ENCODE data around the gene TMEM72.

The TMEM72 gene

GRCh38 chr10:44980309-44981171, 69.4 kb downstream of the TMEM72 start:
- Histone ChIP-seq H2AK5ac (ENCODE audit: low read length) (peak overlapping the region; percentile 84), H2BK120ac (ENCODE audit: insufficient read depth, low read length, poor library complexity) (peak overlapping the region; percentile 37), H2AFZ (ENCODE audit: insufficient read depth, low read length, poor library complexity) (peak overlapping the region; percentile 55), H3K79me1 (ENCODE audit: low read length) (peaks cover 47% of the 10 kb centered on the region), H3K14ac (ENCODE audit: low read length) (peak overlapping the region; percentile 41), H2BK5ac (ENCODE audit: low read depth, low read length, poor library complexity) (no peak overlapping the region), H3K36me3 (ENCODE audit: control insufficient read depth in 1 of 2, insufficient read depth in 2 of 2, low read length in 2 of 2) (peaks cover 9 to 13% of the 10 kb centered on the region in 2 experiments), H3K18ac (ENCODE audit: low read length) (peak overlapping the region; percentile 44), H4K12ac (ENCODE audit: low read depth, low read length) (no peak overlapping the region), H3K4me2 (ENCODE audit: low read length) (no peak overlapping the region), H4K8ac (ENCODE audit: low read depth, low read length) (peak overlapping the region; percentile 18), H3K9ac (ENCODE audit: low read length) (no peak overlapping the region), H3K79me2 (ENCODE audit: control insufficient read depth, insufficient read depth, low read length, poor library complexity) (peaks cover 6% of the 10 kb centered on the region), H3K27me3 (ENCODE audit: insufficient read depth, low read length) (no peaks in the 10 kb centered on the region), H3K9me3 (ENCODE audit: insufficient read depth, low read depth, low read length) (no peaks in the 10 kb centered on the region), H3K4ac (ENCODE audit: low read depth, low read length) (peak overlapping the region; percentile 7), H4K91ac (ENCODE audit: low read depth, low read length) (peak overlapping the region; percentile 95), H2BK12ac (ENCODE audit: low read length) (peak overlapping the region; percentile 89), H3K23ac (ENCODE audit: low read length) (no peak overlapping the region), H3K4me1 (ENCODE audit: control insufficient read depth in 1 of 2, insufficient read depth in 2 of 2, low read length in 2 of 2) (peaks cover 50 to 61% of the 10 kb centered on the region in 2 experiments), H3K4me3 (ENCODE audit: low read depth, low read length) (no peak overlapping the region), H3K27ac (ENCODE audit: low read depth, low read length) (peak overlapping the region; percentile 45)
- WGBS (ENCODE audit: extremely low coverage, insufficient coverage, insufficient read length) = no CpG with 5 or more reads among the region's 14 CpGs
- DNase-seq = no peak

DNA sequence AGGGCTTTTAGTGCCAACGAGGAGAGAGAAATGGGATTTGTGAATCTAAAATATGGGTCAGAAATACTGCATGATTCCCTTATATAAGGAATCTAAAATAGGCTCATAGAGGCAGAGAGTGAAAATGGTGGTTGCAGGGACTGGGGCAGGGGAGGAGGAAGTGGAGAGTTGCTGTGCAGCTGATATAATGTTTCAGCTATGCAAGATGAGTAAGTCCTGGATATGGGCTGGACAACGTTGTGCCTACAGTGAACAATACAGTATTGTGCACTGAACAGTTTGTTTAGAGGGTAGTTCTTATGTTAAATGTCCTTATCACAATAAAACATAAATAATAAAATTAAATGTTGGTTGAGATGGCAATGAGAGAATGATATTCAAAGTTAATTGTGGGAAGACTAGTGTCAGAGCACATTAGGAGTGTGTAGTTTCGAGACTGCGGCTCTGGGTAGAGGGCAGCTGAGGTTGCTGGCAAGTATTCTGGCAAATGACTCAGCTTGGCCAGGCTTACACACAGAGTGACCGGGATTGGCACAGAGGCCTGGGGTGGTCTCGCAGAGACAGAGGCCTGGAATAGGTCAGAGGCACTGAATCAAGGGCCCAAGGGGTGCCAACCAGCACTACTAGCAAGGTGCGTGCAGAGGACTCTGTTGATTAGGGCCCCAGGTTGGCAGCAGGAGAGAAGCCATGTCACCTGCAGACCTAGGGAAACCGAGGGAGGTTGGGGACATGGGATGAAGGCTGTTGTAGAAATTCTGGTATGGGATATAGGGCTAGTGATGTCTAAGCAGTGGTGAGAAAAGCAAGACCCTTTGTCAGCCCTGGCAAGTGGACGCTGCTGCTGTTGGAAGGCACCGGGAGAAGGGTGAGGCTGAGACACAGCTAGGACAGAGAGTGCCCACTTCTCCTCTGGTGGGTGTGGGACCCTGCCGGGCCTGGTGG, 70.3 kb downstream of the TMEM72 start:
- H4K91ac ChIP-seq (ENCODE audit: low read depth, low read length) = peak overlapping the region; percentile 95
- H3K4me2 ChIP-seq (ENCODE audit: low read length) = no peak overlapping the region
- H2BK12ac ChIP-seq (ENCODE audit: low read length) = peak overlapping the region; percentile 82
- WGBS (ENCODE audit: extremely low coverage, insufficient coverage, insufficient read length) = no CpG with 5 or more reads among the region's 11 CpGs
- peak overlapping the region; percentile 47 for H2BK5ac ChIP-seq (ENCODE audit: low read depth, low read length, poor library complexity)
- peaks cover 9 to 13% of the 10 kb centered on the region in 2 experiments for H3K36me3 ChIP-seq (ENCODE audit: control insufficient read depth in 1 of 2, insufficient read depth in 2 of 2, low read length in 2 of 2)
- DNase-seq = peak in 1 of 2 donors; percentile 72
- H2AFZ ChIP-seq (ENCODE audit: insufficient read depth, low read length, poor library complexity) = no peak overlapping the region
- H3K9me3 ChIP-seq (ENCODE audit: insufficient read depth, low read depth, low read length) = no peaks in the 10 kb centered on the region
- no peaks in the 10 kb centered on the region for H3K27me3 ChIP-seq (ENCODE audit: insufficient read depth, low read length)
- H4K12ac ChIP-seq (ENCODE audit: low read depth, low read length) = no peak overlapping the region
- H2BK120ac ChIP-seq (ENCODE audit: insufficient read depth, low read length, poor library complexity) = peak overlapping the region; percentile 80
- H3K4me3 ChIP-seq (ENCODE audit: low read depth, low read length) = no peak overlapping the region
- H3K79me1 ChIP-seq (ENCODE audit: low read length) = peaks cover 43% of the 10 kb centered on the region
- peak overlapping the region; percentile 38 for H3K4ac ChIP-seq (ENCODE audit: low read depth, low read length)
- H3K18ac ChIP-seq (ENCODE audit: low read length) = peak overlapping the region; percentile 69
- no peak overlapping the region for H3K9ac ChIP-seq (ENCODE audit: low read length)
- no peak overlapping the region for H3K23ac ChIP-seq (ENCODE audit: low read length)
- H3K27ac ChIP-seq (ENCODE audit: low read depth, low read length) = peak overlapping the region; percentile 45
- H4K8ac ChIP-seq (ENCODE audit: low read depth, low read length) = no peak overlapping the region
- H3K79me2 ChIP-seq (ENCODE audit: control insufficient read depth, insufficient read depth, low read length, poor library complexity) = peaks cover 6% of the 10 kb centered on the region
- peak overlapping the region; percentile 47 for H3K14ac ChIP-seq (ENCODE audit: low read length)
- peak overlapping the region; percentile 40 for H2AK5ac ChIP-seq (ENCODE audit: low read length)
- H3K4me1 ChIP-seq (ENCODE audit: control insufficient read depth in 1 of 2, insufficient read depth in 2 of 2, low read length in 2 of 2) = peaks cover 46 to 53% of the 10 kb centered on the region in 2 experiments

DNA sequence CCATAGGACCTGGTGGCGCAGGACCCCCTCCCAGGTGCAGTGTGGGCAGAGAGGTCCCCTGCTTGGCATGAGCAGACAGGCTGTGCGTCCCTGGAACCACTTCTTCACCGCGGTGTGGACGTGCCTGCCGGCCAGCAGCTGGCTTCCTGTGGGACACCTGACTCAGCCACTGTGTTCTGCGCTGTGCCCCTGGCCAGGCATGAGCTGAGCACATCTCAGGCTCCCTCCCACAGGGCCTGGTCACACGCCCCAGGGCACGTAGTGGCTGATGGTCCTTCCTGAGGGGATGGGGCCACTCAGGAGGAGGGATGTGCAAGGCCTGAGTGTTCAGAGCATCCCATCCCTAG, 71.0 kb downstream of the TMEM72 start:
- H2AK5ac ChIP-seq (ENCODE audit: low read length) = peak overlapping the region; percentile 40
- no peak overlapping the region for H2BK5ac ChIP-seq (ENCODE audit: low read depth, low read length, poor library complexity)
- H3K14ac ChIP-seq (ENCODE audit: low read length) = peak overlapping the region; percentile 4
- peak in 1 of 2 donors; percentile 21 for DNase-seq
- H4K91ac ChIP-seq (ENCODE audit: low read depth, low read length) = peak overlapping the region; percentile 40
- no peaks in the 10 kb centered on the region for H3K27me3 ChIP-seq (ENCODE audit: insufficient read depth, low read length)
- peaks cover 6 to 10% of the 10 kb centered on the region in 2 experiments for H3K36me3 ChIP-seq (ENCODE audit: control insufficient read depth in 1 of 2, insufficient read depth in 2 of 2, low read length in 2 of 2)
- H3K4me3 ChIP-seq (ENCODE audit: low read depth, low read length) = no peak overlapping the region
- no peak overlapping the region for H3K4ac ChIP-seq (ENCODE audit: low read depth, low read length)
- peak overlapping the region; percentile 80 for H2BK120ac ChIP-seq (ENCODE audit: insufficient read depth, low read length, poor library complexity)
- H3K23ac ChIP-seq (ENCODE audit: low read length) = no peak overlapping the region
- H3K18ac ChIP-seq (ENCODE audit: low read length) = peak overlapping the region; percentile 69
- no peak overlapping the region for H3K27ac ChIP-seq (ENCODE audit: low read depth, low read length)
- peaks cover 43% of the 10 kb centered on the region for H3K79me1 ChIP-seq (ENCODE audit: low read length)
- no peaks in the 10 kb centered on the region for H3K9me3 ChIP-seq (ENCODE audit: insufficient read depth, low read depth, low read length)
- no peak overlapping the region for H3K9ac ChIP-seq (ENCODE audit: low read length)
- H3K4me2 ChIP-seq (ENCODE audit: low read length) = no peak overlapping the region
- H2BK12ac ChIP-seq (ENCODE audit: low read length) = peak overlapping the region; percentile 82
- no peak overlapping the region for H4K12ac ChIP-seq (ENCODE audit: low read depth, low read length)
- peaks cover 41 to 47% of the 10 kb centered on the region in 2 experiments for H3K4me1 ChIP-seq (ENCODE audit: control insufficient read depth in 1 of 2, insufficient read depth in 2 of 2, low read length in 2 of 2)
- no CpG with 5 or more reads among the region's 9 CpGs for WGBS (ENCODE audit: extremely low coverage, insufficient coverage, insufficient read length)
- H2AFZ ChIP-seq (ENCODE audit: insufficient read depth, low read length, poor library complexity) = no peak overlapping the region
- no peak overlapping the region for H4K8ac ChIP-seq (ENCODE audit: low read depth, low read length)
- peaks cover 6% of the 10 kb centered on the region for H3K79me2 ChIP-seq (ENCODE audit: control insufficient read depth, insufficient read depth, low read length, poor library complexity)

GRCh38 chr10:44982496-44982895, 71.4 kb downstream of the TMEM72 start:
- H3K36me3 ChIP-seq (ENCODE audit: control insufficient read depth in 1 of 2, insufficient read depth in 2 of 2, low read length in 2 of 2) = peaks cover 6 to 10% of the 10 kb centered on the region in 2 experiments
- no peak overlapping the region for H2AK5ac ChIP-seq (ENCODE audit: low read length)
- peak overlapping the region; percentile 8 for H4K91ac ChIP-seq (ENCODE audit: low read depth, low read length)
- H2BK120ac ChIP-seq (ENCODE audit: insufficient read depth, low read length, poor library complexity) = no peak overlapping the region
- H3K27ac ChIP-seq (ENCODE audit: low read depth, low read length) = no peak overlapping the region
- DNase-seq = no peak
- no peaks in the 10 kb centered on the region for H3K27me3 ChIP-seq (ENCODE audit: insufficient read depth, low read length)
- H2BK12ac ChIP-seq (ENCODE audit: low read length) = peak overlapping the region; percentile 2
- H3K14ac ChIP-seq (ENCODE audit: low read length) = no peak overlapping the region
- H3K18ac ChIP-seq (ENCODE audit: low read length) = no peak overlapping the region
- peaks cover 40% of the 10 kb centered on the region for H3K79me1 ChIP-seq (ENCODE audit: low read length)
- peaks cover 36 to 43% of the 10 kb centered on the region in 2 experiments for H3K4me1 ChIP-seq (ENCODE audit: control insufficient read depth in 1 of 2, insufficient read depth in 2 of 2, low read length in 2 of 2)
- H3K9ac ChIP-seq (ENCODE audit: low read length) = no peak overlapping the region
- no CpG with 5 or more reads among the region's 9 CpGs for WGBS (ENCODE audit: extremely low coverage, insufficient coverage, insufficient read length)
- no peak overlapping the region for H3K4me3 ChIP-seq (ENCODE audit: low read depth, low read length)
- H3K23ac ChIP-seq (ENCODE audit: low read length) = no peak overlapping the region
- H3K4me2 ChIP-seq (ENCODE audit: low read length) = no peak overlapping the region
- no peak overlapping the region for H2BK5ac ChIP-seq (ENCODE audit: low read depth, low read length, poor library complexity)
- H4K8ac ChIP-seq (ENCODE audit: low read depth, low read length) = no peak overlapping the region
- no peaks in the 10 kb centered on the region for H3K9me3 ChIP-seq (ENCODE audit: insufficient read depth, low read depth, low read length)
- H3K79me2 ChIP-seq (ENCODE audit: control insufficient read depth, insufficient read depth, low read length, poor library complexity) = peaks cover 6% of the 10 kb centered on the region
- H4K12ac ChIP-seq (ENCODE audit: low read depth, low read length) = no peak overlapping the region
- H2AFZ ChIP-seq (ENCODE audit: insufficient read depth, low read length, poor library complexity) = no peak overlapping the region
- H3K4ac ChIP-seq (ENCODE audit: low read depth, low read length) = no peak overlapping the region

All from trophoblast cell (in vitro differentiated cells and primary cell).